ENCODE data around the gene ANKRD13A.
"Not testable (repeated sequence)": the region's sequence is repeated elsewhere in the genome, so short reads cannot be mapped to it uniquely, and the experiment has no call there.

The ANKRD13A gene

DNA sequence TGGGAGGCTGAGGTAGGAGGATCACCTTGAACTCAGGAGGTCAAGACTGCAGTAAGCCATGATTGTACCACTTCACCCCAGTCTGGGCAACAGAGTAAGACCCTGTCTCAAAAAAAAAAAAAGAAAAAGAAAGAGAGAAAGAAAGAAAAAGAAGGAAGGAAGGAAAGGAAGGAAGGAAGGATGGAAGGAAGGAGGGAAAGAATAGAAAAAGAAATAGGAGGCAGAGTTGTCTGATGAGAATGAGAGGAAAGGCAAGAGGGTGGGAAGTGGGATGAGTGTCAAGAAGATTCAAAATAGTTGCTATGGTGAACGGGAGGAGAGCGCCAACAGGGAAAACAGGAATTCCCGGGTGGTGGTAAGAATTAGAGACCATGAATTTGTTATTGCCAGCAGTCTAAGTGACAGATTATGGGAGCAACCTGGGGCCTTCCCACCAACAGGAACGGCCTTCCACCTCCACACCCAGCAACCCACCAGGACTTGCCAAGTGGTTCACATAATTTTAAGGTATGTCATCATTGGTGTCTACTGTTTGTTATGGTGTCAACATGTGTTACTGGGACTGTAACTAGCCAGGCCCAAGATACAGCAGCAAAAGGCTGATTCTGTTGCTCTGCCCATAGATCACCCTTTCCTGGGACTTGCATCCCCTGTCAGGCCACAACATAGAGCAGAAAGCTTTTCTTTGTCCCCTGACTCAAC is 85.2 kb downstream of the ANKRD13A start:
- no peak for DNase-seq

GRCh38 chr12:110088216-110088615 is 89.0 kb downstream of the ANKRD13A start:
- not testable (repeated sequence) for DNase-seq

DNA sequence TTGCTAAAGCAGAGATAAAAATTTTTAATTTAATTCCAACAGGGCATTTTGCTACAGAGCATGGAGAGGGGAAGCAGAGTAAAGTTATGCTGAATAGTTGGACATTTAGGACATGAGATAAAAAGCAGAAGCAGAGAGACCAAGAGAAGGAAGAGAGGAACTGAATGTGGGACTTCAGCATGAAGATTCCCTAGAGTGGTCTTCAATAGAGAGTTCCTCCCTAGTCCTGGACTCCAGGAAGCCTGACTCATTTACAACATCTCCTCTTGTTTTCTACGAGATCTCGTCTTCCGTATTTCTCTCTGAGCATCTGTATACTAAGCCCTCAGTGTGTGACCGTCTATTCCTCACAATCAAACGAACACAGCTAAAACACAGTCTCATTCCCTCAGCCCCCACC is 89.7 kb downstream of the ANKRD13A start:
- no peak for DNase-seq
